HEK293 (cell line): Measurements from ENCODE around the gene RNF13.

Experiments
- CTCF ChIA-PET: fragments of 350-600 bp; formaldehyde crosslinking; extraction: SDS; loops from one replicate; lab custom pipeline; 2021; ENCODE audit warnings: antibody characterized with exemption; lab: Yijun Ruan, JAX
- POLR2A ChIA-PET: fragments of 300-600 bp; formaldehyde crosslinking; extraction: SDS; loops from one replicate; lab custom pipeline; 2020; ENCODE audit warnings: antibody characterized with exemption, inconsistent platforms; lab: Yijun Ruan, JAX
- H3K27ac ChIP-seq: fragments of 200-500 bp; sonication (Bioruptor generic); 2 replicates; pipeline ENCODE4 v1.5.1; 2014; ENCODE audit warnings: low read depth, low read length, control low read depth, inconsistent platforms; ENCODE audit errors: extremely low read depth
- H3K36me3 ChIP-seq, 2 experiments: fragments of 200-500 bp in 1 of 2; sonication (Bioruptor generic) in 1 of 2; 1 replicate in 1 of 2; 2 replicates in 1 of 2; pipeline ENCODE4 v1.5.1; 2014 to 2017; ENCODE audit warnings: inconsistent platforms in 2 of 2, low read length in 2 of 2; ENCODE audit not compliant: control insufficient read depth in 2 of 2, insufficient read depth in 1 of 2
- H3K4me1 ChIP-seq: fragments of 200-500 bp; sonication (Bioruptor generic); 2 replicates; pipeline ENCODE4 v1.5.1; 2014; ENCODE audit warnings: mild to moderate bottlenecking, low read length, inconsistent platforms; ENCODE audit not compliant: control insufficient read depth, insufficient read depth
- H3K4me3 ChIP-seq: 2 replicates; pipeline ENCODE4 v1.5.1; 2011; ENCODE audit warnings: low read depth, mild to moderate bottlenecking, control low read depth, low read length, moderate library complexity
- H3K9me3 ChIP-seq: fragments of 200-500 bp; sonication (Bioruptor generic); 2 replicates; pipeline ENCODE4 v1.5.1; 2014; ENCODE audit warnings: low read depth, low read length, inconsistent platforms; ENCODE audit not compliant: control insufficient read depth, insufficient read depth
- GLIS2 ChIP-seq: fragments of 450-650 bp; formaldehyde crosslinking; IDR thresholded peaks from 2 replicates; pipeline ENCODE4 v1.5.1; 2016; ENCODE audit warnings: missing biosample characterization, missing genetic modification characterization
- HOXA7 ChIP-seq: sonication (generic); formaldehyde crosslinking; IDR thresholded peaks from 2 replicates; pipeline ENCODE4 v1.8.1; 2022; ENCODE audit warnings: missing genetic modification reagents, borderline replicate concordance
- KLF9 ChIP-seq: fragments of 450-650 bp; formaldehyde crosslinking; IDR thresholded peaks from 2 replicates; pipeline ENCODE4 v1.5.1; 2016; ENCODE audit warnings: missing biosample characterization, missing genetic modification characterization, low read depth
- OSR2 ChIP-seq: fragments of 450-650 bp; formaldehyde crosslinking; IDR thresholded peaks from 2 replicates; pipeline ENCODE4 v1.5.1; 2016; ENCODE audit warnings: missing biosample characterization, missing genetic modification characterization
- PRDM1 ChIP-seq: fragments of 450-650 bp; formaldehyde crosslinking; IDR thresholded peaks from 2 replicates; pipeline ENCODE4; 2016; ENCODE audit warnings: missing biosample characterization, missing genetic modification characterization
- ZBTB26 ChIP-seq: fragments of 450-650 bp; formaldehyde crosslinking; optimal IDR thresholded peaks from 2 replicates; pipeline ENCODE3; 2016; ENCODE audit warnings: missing biosample characterization, mild to moderate bottlenecking, missing genetic modification characterization
- ZFHX2 ChIP-seq: fragments of 450-650 bp; formaldehyde crosslinking; conservative IDR thresholded peaks from 2 replicates; pipeline ENCODE4 v1.5.1; 2016; ENCODE audit warnings: missing biosample characterization, missing genetic modification characterization
- ZFP41 ChIP-seq: fragments of 450-650 bp; formaldehyde crosslinking; IDR thresholded peaks from 2 replicates; pipeline ENCODE4 v1.5.1; 2016; ENCODE audit warnings: missing biosample characterization, missing genetic modification characterization, borderline replicate concordance
- ZNF248 ChIP-seq: fragments of 450-650 bp; formaldehyde crosslinking; IDR thresholded peaks from 2 replicates; pipeline ENCODE4 v1.5.1; 2017; ENCODE audit warnings: missing biosample characterization, missing genetic modification characterization
- ZNF280D ChIP-seq: fragments of 450-650 bp; formaldehyde crosslinking; IDR thresholded peaks from 2 replicates; pipeline ENCODE4 v1.5.1; 2016; ENCODE audit warnings: missing biosample characterization, missing genetic modification characterization
- ZNF473 ChIP-seq: fragments of 450-650 bp; formaldehyde crosslinking; IDR thresholded peaks from 2 replicates; pipeline ENCODE4 v1.5.1; 2017; ENCODE audit warnings: missing biosample characterization, missing genetic modification characterization
- ZNF501 ChIP-seq: fragments of 450-650 bp; formaldehyde crosslinking; IDR thresholded peaks from 2 replicates; pipeline ENCODE4 v1.5.1; 2016; ENCODE audit warnings: missing biosample characterization, missing genetic modification characterization
- ZNF571 ChIP-seq: fragments of 450-650 bp; formaldehyde crosslinking; IDR thresholded peaks from 2 replicates; pipeline ENCODE4 v1.5.0; 2017; ENCODE audit warnings: missing biosample characterization, missing genetic modification characterization
- ZNF585B ChIP-seq: fragments of 450-650 bp; formaldehyde crosslinking; IDR thresholded peaks from 2 replicates; pipeline ENCODE4 v1.5.1; 2016; ENCODE audit warnings: missing biosample characterization, missing genetic modification characterization
- ZNF701 ChIP-seq: fragments of 450-650 bp; formaldehyde crosslinking; IDR thresholded peaks from 2 replicates; pipeline ENCODE4 v1.5.1; 2016; ENCODE audit warnings: missing biosample characterization, missing genetic modification characterization
- ZSCAN23 ChIP-seq: fragments of 450-650 bp; formaldehyde crosslinking; IDR thresholded peaks from 2 replicates; pipeline ENCODE4 v1.5.1; 2016; ENCODE audit warnings: missing biosample characterization, missing genetic modification characterization
- ZSCAN4 ChIP-seq: fragments of 450-650 bp; formaldehyde crosslinking; IDR thresholded peaks from 2 replicates; pipeline ENCODE4 v1.5.1; 2017; ENCODE audit warnings: missing biosample characterization, missing genetic modification characterization
- ZSCAN5A ChIP-seq: fragments of 450-650 bp; formaldehyde crosslinking; IDR thresholded peaks from 2 replicates; pipeline ENCODE4 v1.5.1; 2016; ENCODE audit warnings: missing biosample characterization, missing genetic modification characterization
- TF ChIP-seq, protein P1 (sequence below): fragments of 450-650 bp; formaldehyde crosslinking; IDR thresholded peaks from 2 replicates; pipeline ENCODE4 v1.5.1; 2016; ENCODE audit warnings: missing biosample characterization, missing genetic modification characterization, low read depth
- TF ChIP-seq, protein P2 (sequence below): fragments of 450-650 bp; formaldehyde crosslinking; IDR thresholded peaks from 2 replicates; pipeline ENCODE4 v1.5.1; 2016; ENCODE audit warnings: missing biosample characterization, missing genetic modification characterization

RNF13 gene

DNA sequence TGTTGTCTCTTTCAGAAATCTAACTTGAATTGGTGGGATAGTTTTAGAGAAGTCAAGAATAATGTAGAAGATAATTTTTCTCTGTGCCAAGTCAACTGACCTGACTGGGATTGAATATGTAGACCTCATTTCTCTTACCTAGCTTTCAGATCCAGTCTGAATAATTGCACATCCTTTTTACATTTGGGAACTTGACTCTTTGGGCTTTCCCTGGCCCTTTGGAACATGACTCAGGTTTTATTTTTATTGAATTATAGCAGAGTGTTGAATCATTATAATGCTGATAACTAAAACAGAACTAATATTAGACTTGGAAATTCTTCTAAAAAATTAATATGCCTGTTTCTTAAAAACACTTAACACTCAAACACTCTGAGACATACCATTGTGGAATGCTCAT is 81.2 kb downstream of the RNF13 start (continued):
- TF ChIP-seq ZFP41 (tag by site-specific recombination) (no peak), ZFHX2 (tag by site-specific recombination) (no peak), ZSCAN4 (no peak), ZNF585B (no peak)
- TF ChIP-seq, all 188 proteins: peak for 0

GRCh38 chr3:149895339-149895738 is 82.3 kb downstream of the RNF13 start:
- ChIA-PET POLR2A (no interaction called here), CTCF (interaction anchor here (0.6 to 2.7 kb wide), 7 partner anchors 9 to 1246 kb away, joined by 3 to 9 read pairs (median 3); no protein-coding TSS in a partner anchor)
- Histone ChIP-seq H3K36me3 (peaks cover 0 to 3% of the 10 kb centered on the region in 2 experiments; a peak in 1 of 3 replicates), H3K27ac (no peak overlapping the region), H3K4me3 (no peak overlapping the region), H3K9me3 (no peaks in the 10 kb centered on the region), H3K4me1 (no peaks in the 10 kb centered on the region)
- TF ChIP-seq ZSCAN5A, result no peak
- TF ChIP-seq ZNF701 (tag by site-specific recombination), result no peak
- no peak for TF ChIP-seq ZNF571 (tag by site-specific recombination)
- no peak for TF ChIP-seq ZSCAN23
- TF ChIP-seq HOXA7, result no peak
- no peak for TF ChIP-seq KLF9 (tag by site-specific recombination)
- no peak for TF ChIP-seq ZNF501 (tag by site-specific recombination)
- TF ChIP-seq ZNF248, result no peak
- TF ChIP-seq, protein P1, sequence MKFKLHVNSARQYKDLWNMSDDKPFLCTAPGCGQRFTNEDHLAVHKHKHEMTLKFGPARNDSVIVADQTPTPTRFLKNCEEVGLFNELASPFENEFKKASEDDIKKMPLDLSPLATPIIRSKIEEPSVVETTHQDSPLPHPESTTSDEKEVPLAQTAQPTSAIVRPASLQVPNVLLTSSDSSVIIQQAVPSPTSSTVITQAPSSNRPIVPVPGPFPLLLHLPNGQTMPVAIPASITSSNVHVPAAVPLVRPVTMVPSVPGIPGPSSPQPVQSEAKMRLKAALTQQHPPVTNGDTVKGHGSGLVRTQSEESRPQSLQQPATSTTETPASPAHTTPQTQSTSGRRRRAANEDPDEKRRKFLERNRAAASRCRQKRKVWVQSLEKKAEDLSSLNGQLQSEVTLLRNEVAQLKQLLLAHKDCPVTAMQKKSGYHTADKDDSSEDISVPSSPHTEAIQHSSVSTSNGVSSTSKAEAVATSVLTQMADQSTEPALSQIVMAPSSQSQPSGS (tag by site-specific recombination), result peak; percentile 34; the same call in 1 of the 2 replicates
- TF ChIP-seq, protein P2, sequence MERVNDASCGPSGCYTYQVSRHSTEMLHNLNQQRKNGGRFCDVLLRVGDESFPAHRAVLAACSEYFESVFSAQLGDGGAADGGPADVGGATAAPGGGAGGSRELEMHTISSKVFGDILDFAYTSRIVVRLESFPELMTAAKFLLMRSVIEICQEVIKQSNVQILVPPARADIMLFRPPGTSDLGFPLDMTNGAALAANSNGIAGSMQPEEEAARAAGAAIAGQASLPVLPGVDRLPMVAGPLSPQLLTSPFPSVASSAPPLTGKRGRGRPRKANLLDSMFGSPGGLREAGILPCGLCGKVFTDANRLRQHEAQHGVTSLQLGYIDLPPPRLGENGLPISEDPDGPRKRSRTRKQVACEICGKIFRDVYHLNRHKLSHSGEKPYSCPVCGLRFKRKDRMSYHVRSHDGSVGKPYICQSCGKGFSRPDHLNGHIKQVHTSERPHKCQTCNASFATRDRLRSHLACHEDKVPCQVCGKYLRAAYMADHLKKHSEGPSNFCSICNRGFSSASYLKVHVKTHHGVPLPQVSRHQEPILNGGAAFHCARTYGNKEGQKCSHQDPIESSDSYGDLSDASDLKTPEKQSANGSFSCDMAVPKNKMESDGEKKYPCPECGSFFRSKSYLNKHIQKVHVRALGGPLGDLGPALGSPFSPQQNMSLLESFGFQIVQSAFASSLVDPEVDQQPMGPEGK, result no peak
- TF ChIP-seq PRDM1 (tag by site-specific recombination), result 0 out of 2 replicates have a peak, but pooled peaks have one; percentile 25
- TF ChIP-seq ZBTB26 (tag by site-specific recombination), result no peak

- TF ChIP-seq ZNF473 (no peak), GLIS2 (tag by site-specific recombination) (no peak), OSR2 (tag by site-specific recombination) (no peak), ZNF280D (tag by site-specific recombination) (no peak)
- TF ChIP-seq, all 188 proteins: peak for 0
- H3K4me3 ChIP-seq, result no peak overlapping the region
- no peak overlapping the region for H3K27ac ChIP-seq
- peaks cover 0 to 3% of the 10 kb centered on the region in 2 experiments; a peak in 1 of 3 replicates for H3K36me3 ChIP-seq
- no peaks in the 10 kb centered on the region for H3K4me1 ChIP-seq
- ChIA-PET CTCF (interaction anchor here (0.6 to 2.7 kb wide), 5 partner anchors 16 to 1246 kb away, joined by 3 to 9 read pairs (median 3); no protein-coding TSS in a partner anchor), POLR2A (no interaction called here)
- no peaks in the 10 kb centered on the region for H3K9me3 ChIP-seq
Observed at GRCh38 chr3:149895769-149896168, 82.8 kb downstream of the RNF13 start.
